Activated CD4-positive, alpha-beta T cell treated with anti-CD3 and anti-CD28 coated beads, Interleukin-2, amount 10 ng/mL, durations not matched to agents 7 days and 5 days (primary cell): Measurements from ENCODE around the gene CELA3B. TPM values are rescaled to one million over a fixed set of nuclear protein-coding genes. Genes with fewer than 3 reads are reported as not detected.
A peak's percentile ranks its signal among the peaks of the same experiment; 100 is the strongest.
"Not testable (repeated sequence)": the region's sequence is repeated elsewhere in the genome, so short reads cannot be mapped to it uniquely, and the experiment has no call there.

Experiments used
- CTCF ChIA-PET: fragments of 350-600 bp; sonication (Branson Sonifier 250); formaldehyde crosslinking; loops from one replicate; lab custom pipeline; 2021; ENCODE audit warnings: antibody characterized with exemption; lab: Charles Lee
- POLR2A ChIA-PET: fragments of 350-600 bp; sonication (Branson Sonifier 250); formaldehyde crosslinking; loops from one replicate; lab custom pipeline; 2021; ENCODE audit warnings: antibody characterized with exemption; lab: Charles Lee
- DNase-seq: peaks from one replicate; pipeline ENCODE4 v3.0.0-alpha.2; 2020
- H3K27ac Mint-ChIP-seq: one replicate; pipeline ENCODE4 v1.8.0; 2021; ENCODE audit warnings: mild to moderate bottlenecking, moderate library complexity, mixed read lengths
- H3K27me3 Mint-ChIP-seq: one replicate; pipeline ENCODE4 v1.8.0; 2021; ENCODE audit warnings: mixed read lengths
- H3K36me3 Mint-ChIP-seq: one replicate; pipeline ENCODE4 v1.8.0; 2021; ENCODE audit warnings: low read depth, mixed read lengths
- H3K4me1 Mint-ChIP-seq: one replicate; pipeline ENCODE4 v1.8.0; 2021; ENCODE audit warnings: mixed read lengths
- H3K4me3 Mint-ChIP-seq: one replicate; pipeline ENCODE4 v1.8.0; 2021; ENCODE audit warnings: mild to moderate bottlenecking, moderate library complexity, mixed read lengths
- H3K9me3 Mint-ChIP-seq: one replicate; pipeline ENCODE4 v1.8.0; 2021; ENCODE audit warnings: mixed read lengths
- total RNA-seq, 2 experiments: library from RNA; stranded (reverse); gene quantifications; one replicate each; pipeline ENCODE4 v1.2.3, GENCODE V29; 2021

The CELA3B gene
- total RNA-seq, 2 experiments from 2014 or later, result not detected

GRCh38 chr1:21997891-21998623 lies 21.2 kb downstream of the CELA3B start:
- H3K27me3 Mint-ChIP-seq, H3K4me3 Mint-ChIP-seq, H3K27ac Mint-ChIP-seq, DNase-seq, H3K4me1 Mint-ChIP-seq, CTCF ChIA-PET, H3K36me3 Mint-ChIP-seq, H3K9me3 Mint-ChIP-seq, POLR2A ChIA-PET: not testable (repeated sequence)

DNA sequence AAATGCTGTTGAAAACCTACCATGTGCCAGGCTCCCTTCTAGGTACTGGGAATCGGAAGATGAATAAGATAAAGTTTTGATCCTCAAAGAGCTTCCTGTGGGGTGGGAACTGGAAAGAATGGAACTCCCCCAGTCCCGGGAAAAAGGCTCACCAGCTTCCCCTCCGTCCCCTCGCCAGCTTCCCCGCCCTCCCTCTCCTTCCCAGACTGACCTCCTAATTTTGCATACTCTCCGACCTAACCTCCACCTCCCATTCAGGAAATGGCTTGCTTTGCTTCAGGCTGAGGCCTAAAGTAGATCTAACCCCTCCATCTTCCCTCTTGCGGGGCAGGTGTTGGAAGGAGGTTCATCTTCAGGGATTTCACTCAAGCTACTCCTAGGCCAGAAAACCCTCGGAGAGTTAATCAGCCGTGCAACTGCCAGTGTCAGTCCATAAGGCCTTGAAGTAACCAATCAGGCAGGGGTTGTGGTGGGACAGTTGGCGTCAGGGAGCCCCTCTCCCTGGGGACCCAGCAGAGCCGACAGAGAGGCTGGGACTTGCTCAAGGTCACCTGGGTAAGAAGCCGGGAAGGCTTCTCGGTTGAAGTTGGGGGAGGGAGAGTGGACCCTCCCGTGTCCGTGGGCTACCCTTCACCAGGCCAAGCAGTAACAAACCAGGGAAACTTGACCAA lies 21.9 kb downstream of the CELA3B start:
- H3K36me3 Mint-ChIP-seq, CTCF ChIA-PET, H3K4me3 Mint-ChIP-seq, POLR2A ChIA-PET, H3K9me3 Mint-ChIP-seq, H3K27me3 Mint-ChIP-seq, DNase-seq, H3K4me1 Mint-ChIP-seq: not testable (repeated sequence)
- H3K27ac Mint-ChIP-seq, result peak overlapping the region; percentile 41

DNA sequence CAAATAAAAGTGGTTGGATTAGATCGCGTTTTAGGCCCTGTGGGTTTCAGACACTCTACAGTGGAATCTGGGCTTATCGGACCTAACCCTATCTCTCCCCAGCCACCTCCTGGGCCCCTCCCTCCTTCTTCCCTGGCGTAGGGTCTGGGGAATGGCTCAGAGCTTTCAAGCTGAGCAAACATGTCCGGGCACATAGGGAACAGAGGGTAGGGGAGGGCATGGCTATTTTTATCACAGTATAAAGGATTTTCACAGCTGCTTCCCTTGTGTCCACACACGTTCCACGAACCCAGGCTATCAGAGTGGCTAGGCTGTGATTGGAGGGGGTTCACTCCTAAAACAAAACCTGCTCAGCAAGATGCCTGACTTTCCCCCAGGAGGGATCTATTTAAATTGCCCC lies 22.8 kb downstream of the CELA3B start:
- DNase-seq, CTCF ChIA-PET, POLR2A ChIA-PET, H3K27ac Mint-ChIP-seq, H3K4me1 Mint-ChIP-seq, H3K9me3 Mint-ChIP-seq, H3K36me3 Mint-ChIP-seq, H3K4me3 Mint-ChIP-seq, H3K27me3 Mint-ChIP-seq: not testable (repeated sequence)

- CTCF ChIA-PET, result no interaction called here
- no peak within 1 kb of the TSS for H3K27ac Mint-ChIP-seq
Measured at GRCh38 chr1:22001409-22001808, 24.6 kb downstream of the CELA3B start, which contains the start of gene CELA3A. TSS of gene CELA3A (plus strand) at chr1:22001657. CDS start at chr1:22001675, 18 bp downstream.

DNA sequence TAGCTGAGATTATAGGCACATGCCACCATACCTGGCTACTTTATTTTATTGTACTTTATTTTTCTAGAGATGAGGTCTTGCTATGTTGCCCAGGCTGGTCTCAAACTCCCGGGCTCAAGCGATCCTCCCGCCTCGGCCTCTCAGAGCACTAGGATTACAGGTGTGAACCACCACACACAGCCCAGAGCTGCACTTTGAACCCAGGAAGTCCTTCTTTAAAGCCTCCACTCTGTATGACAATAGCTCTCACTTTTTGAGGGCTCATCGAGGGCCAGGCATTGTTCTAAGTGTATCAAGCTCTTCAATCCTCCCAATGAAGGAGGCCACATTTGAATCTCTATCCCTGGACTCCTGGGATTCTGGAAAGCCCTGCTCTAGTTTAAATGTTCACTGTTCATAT lies 25.6 kb downstream of the CELA3B start:
- DNase-seq, H3K36me3 Mint-ChIP-seq, H3K27ac Mint-ChIP-seq, H3K27me3 Mint-ChIP-seq, POLR2A ChIA-PET, H3K9me3 Mint-ChIP-seq, H3K4me3 Mint-ChIP-seq, H3K4me1 Mint-ChIP-seq: not testable (repeated sequence)
- CTCF ChIA-PET, result interaction anchor here (1.0 kb wide), 1 partner anchor 25 kb away, joined by 3 read pairs; no protein-coding TSS in a partner anchor

More at GRCh38 chr1:22001409-22001808, 24.6 kb downstream of the CELA3B start, which contains the start of gene CELA3A:
- Mint-ChIP-seq H3K27me3 (no peaks in the 10 kb centered on the region), H3K9me3 (no peaks in the 10 kb centered on the region), H3K36me3 (no peaks in the 10 kb centered on the region), H3K4me3 (no peak within 1 kb of the TSS), H3K4me1 (no peaks in the 10 kb centered on the region)
- POLR2A ChIA-PET, result no interaction called here
- DNase-seq, result no peak

DNA sequence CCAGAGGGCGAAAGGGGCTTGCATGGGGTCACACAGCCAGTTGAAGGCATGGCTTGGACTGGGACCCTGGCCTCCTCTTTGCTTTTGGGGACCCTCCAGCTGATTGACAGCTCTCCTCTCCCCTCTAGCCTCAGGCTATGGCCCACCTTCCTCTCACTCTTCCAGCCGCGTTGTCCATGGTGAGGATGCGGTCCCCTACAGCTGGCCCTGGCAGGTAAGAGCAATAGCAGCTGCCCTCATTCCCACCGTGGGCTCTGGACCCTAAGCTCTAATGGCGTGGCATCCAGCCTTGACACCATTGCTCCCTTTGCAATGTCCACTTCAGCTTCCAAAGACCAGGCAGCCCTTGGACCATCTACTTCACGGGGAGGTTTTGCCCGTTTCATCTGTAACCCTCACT lies 26.1 kb downstream of the CELA3B start:
- CTCF ChIA-PET, result interaction anchor here (1.8 kb wide), 1 partner anchor 21 kb away, joined by 4 read pairs; no protein-coding TSS in a partner anchor
- POLR2A ChIA-PET, H3K4me1 Mint-ChIP-seq: not testable (repeated sequence)

GRCh38 chr1:22003959-22004358 lies 27.1 kb downstream of the CELA3B start:
- POLR2A ChIA-PET, H3K4me1 Mint-ChIP-seq, H3K36me3 Mint-ChIP-seq, H3K27me3 Mint-ChIP-seq, DNase-seq, H3K4me3 Mint-ChIP-seq, H3K27ac Mint-ChIP-seq, H3K9me3 Mint-ChIP-seq: not testable (repeated sequence)
- CTCF ChIA-PET, result interaction anchor here (0.7 to 1.8 kb wide), 2 partner anchors 20 to 1184 kb away, joined by 4 to 7 read pairs; no protein-coding TSS in a partner anchor

More for the DNA sequence above, 26.1 kb downstream of the CELA3B start:
- not testable (repeated sequence) for DNase-seq, H3K27me3 Mint-ChIP-seq, H3K27ac Mint-ChIP-seq, H3K4me3 Mint-ChIP-seq, H3K36me3 Mint-ChIP-seq, H3K9me3 Mint-ChIP-seq

GRCh38 chr1:22005261-22006149 lies 28.7 kb downstream of the CELA3B start:
- POLR2A ChIA-PET, H3K27me3 Mint-ChIP-seq, H3K27ac Mint-ChIP-seq, H3K4me3 Mint-ChIP-seq, CTCF ChIA-PET, H3K4me1 Mint-ChIP-seq, H3K36me3 Mint-ChIP-seq, H3K9me3 Mint-ChIP-seq: not testable (repeated sequence)
- peak; percentile 38 for DNase-seq

DNA sequence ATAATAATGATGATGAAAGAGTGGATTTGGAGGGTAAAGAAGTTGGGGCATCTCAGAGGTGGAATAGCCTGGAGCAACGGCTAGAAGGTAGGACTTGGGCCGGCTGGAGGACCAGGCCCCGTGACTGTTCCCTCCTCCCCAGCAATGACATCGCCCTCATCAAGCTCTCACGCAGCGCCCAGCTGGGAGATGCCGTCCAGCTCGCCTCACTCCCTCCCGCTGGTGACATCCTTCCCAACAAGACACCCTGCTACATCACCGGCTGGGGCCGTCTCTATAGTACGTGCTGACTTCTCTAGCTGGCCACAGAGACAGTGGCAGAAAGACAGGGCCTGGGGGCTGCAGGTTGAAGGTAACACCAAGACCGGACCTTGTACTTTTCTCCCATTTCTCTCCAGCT lies 29.9 kb downstream of the CELA3B start:
- H3K9me3 Mint-ChIP-seq, H3K27me3 Mint-ChIP-seq, H3K4me3 Mint-ChIP-seq, H3K4me1 Mint-ChIP-seq, POLR2A ChIA-PET, H3K36me3 Mint-ChIP-seq, CTCF ChIA-PET, H3K27ac Mint-ChIP-seq, DNase-seq: not testable (repeated sequence)

- POLR2A ChIA-PET, H3K27me3 Mint-ChIP-seq, H3K4me3 Mint-ChIP-seq, H3K4me1 Mint-ChIP-seq, H3K9me3 Mint-ChIP-seq, CTCF ChIA-PET, H3K27ac Mint-ChIP-seq, DNase-seq, H3K36me3 Mint-ChIP-seq: not testable (repeated sequence)
Measured at GRCh38 chr1:22007262-22007661, 30.4 kb downstream of the CELA3B start.

- H3K27me3 Mint-ChIP-seq, H3K9me3 Mint-ChIP-seq, DNase-seq, POLR2A ChIA-PET, H3K4me3 Mint-ChIP-seq, H3K4me1 Mint-ChIP-seq, H3K27ac Mint-ChIP-seq, H3K36me3 Mint-ChIP-seq, CTCF ChIA-PET: not testable (repeated sequence)
Measured at GRCh38 chr1:22009566-22009965, 32.7 kb downstream of the CELA3B start.

DNA sequence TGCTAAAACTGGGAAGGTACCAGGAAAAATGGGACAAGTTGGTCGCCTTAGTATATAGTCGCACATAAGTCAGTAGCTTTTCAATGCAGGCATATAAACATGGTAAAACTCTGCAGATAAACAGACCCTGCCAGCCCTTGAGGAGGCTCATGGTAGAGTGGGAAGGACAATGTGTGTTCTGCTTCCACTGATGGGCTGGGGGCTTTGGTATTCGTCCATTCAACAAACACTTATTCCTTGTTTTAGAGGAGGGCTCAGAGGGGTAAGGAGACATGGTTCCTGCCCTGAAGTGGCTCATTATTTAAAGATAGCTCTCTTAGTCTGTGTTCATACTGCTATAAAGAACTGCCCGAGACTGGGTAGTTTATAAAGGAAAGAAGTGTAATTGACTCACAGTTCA lies 35.9 kb downstream of the CELA3B start:
- H3K9me3 Mint-ChIP-seq, DNase-seq, CTCF ChIA-PET, H3K4me1 Mint-ChIP-seq, H3K36me3 Mint-ChIP-seq, POLR2A ChIA-PET, H3K27ac Mint-ChIP-seq, H3K4me3 Mint-ChIP-seq, H3K27me3 Mint-ChIP-seq: not testable (repeated sequence)
